ENCODE results near the gene SECTM1.

Gene SECTM1

GRCh38 chr17:82304826-82305726, 28.5 kb downstream of the SECTM1 start:
- WGBS, 2 experiments (ENCODE audit: insufficient coverage in 2 of 2): 86 to 88% methylated on average over 19 to 23 of the region's 23 CpGs
- Histone ChIP-seq H3K27ac (ENCODE audit: low read depth, low read length, severe bottlenecking) (no peak overlapping the region), H3K9me3 (ENCODE audit: control insufficient read depth, low read length) (no peaks in the 10 kb centered on the region), H3K36me3 (ENCODE audit: control insufficient read depth, insufficient read depth, low read length) (no peaks in the 10 kb centered on the region), H3K4me1 (ENCODE audit: control insufficient read depth, insufficient read depth, low read length, poor library complexity, severe bottlenecking) (peaks cover 8% of the 10 kb centered on the region), H3K4me3 (ENCODE audit: extremely low read depth, insufficient read depth, low read length, poor library complexity, severe bottlenecking) (no peak overlapping the region)

- Histone ChIP-seq H3K9me3 (ENCODE audit: control insufficient read depth, low read length) (no peaks in the 10 kb centered on the region), H3K36me3 (ENCODE audit: control insufficient read depth, insufficient read depth, low read length) (no peaks in the 10 kb centered on the region), H3K27ac (ENCODE audit: low read depth, low read length, severe bottlenecking) (no peak overlapping the region), H3K4me1 (ENCODE audit: control insufficient read depth, insufficient read depth, low read length, poor library complexity, severe bottlenecking) (peaks cover 8% of the 10 kb centered on the region), H3K4me3 (ENCODE audit: extremely low read depth, insufficient read depth, low read length, poor library complexity, severe bottlenecking) (no peak overlapping the region)
- 74 to 82% methylated on average over 10 to 14 of the region's 26 CpGs for whole genome bisulfite sequencing, 2 experiments (ENCODE audit: insufficient coverage in 2 of 2)
Measured at GRCh38 chr17:82303944-82304808, 29.4 kb downstream of the SECTM1 start.

- Histone ChIP-seq H3K4me3 (ENCODE audit: extremely low read depth, insufficient read depth, low read length, poor library complexity, severe bottlenecking) (no peak overlapping the region), H3K36me3 (ENCODE audit: control insufficient read depth, insufficient read depth, low read length) (no peaks in the 10 kb centered on the region), H3K27ac (ENCODE audit: low read depth, low read length, severe bottlenecking) (no peak overlapping the region), H3K4me1 (ENCODE audit: control insufficient read depth, insufficient read depth, low read length, poor library complexity, severe bottlenecking) (peaks cover 8% of the 10 kb centered on the region), H3K9me3 (ENCODE audit: control insufficient read depth, low read length) (no peaks in the 10 kb centered on the region)
- WGBS, 2 experiments (ENCODE audit: insufficient coverage in 2 of 2): 89 to 94% methylated on average over 28 to 32 of the region's 35 CpGs
Measured at GRCh38 chr17:82302991-82303943, 30.3 kb downstream of the SECTM1 start.

- Histone ChIP-seq H3K36me3 (ENCODE audit: control insufficient read depth, insufficient read depth, low read length) (no peaks in the 10 kb centered on the region), H3K4me1 (ENCODE audit: control insufficient read depth, insufficient read depth, low read length, poor library complexity, severe bottlenecking) (peaks cover 12% of the 10 kb centered on the region), H3K9me3 (ENCODE audit: control insufficient read depth, low read length) (no peaks in the 10 kb centered on the region), H3K4me3 (ENCODE audit: extremely low read depth, insufficient read depth, low read length, poor library complexity, severe bottlenecking) (no peak overlapping the region), H3K27ac (ENCODE audit: low read depth, low read length, severe bottlenecking) (no peak overlapping the region)
- WGBS, 2 experiments (ENCODE audit: insufficient coverage in 2 of 2): 92 to 95% methylated on average over 9 to 14 of the region's 15 CpGs
Measured at GRCh38 chr17:82302568-82302963, 31.0 kb downstream of the SECTM1 start.

- no peaks in the 10 kb centered on the region for H3K36me3 ChIP-seq (ENCODE audit: control insufficient read depth, insufficient read depth, low read length)
- no peaks in the 10 kb centered on the region for H3K9me3 ChIP-seq (ENCODE audit: control insufficient read depth, low read length)
- no peak overlapping the region for H3K4me3 ChIP-seq (ENCODE audit: extremely low read depth, insufficient read depth, low read length, poor library complexity, severe bottlenecking)
- 85 to 90% methylated on average over 17 to 19 of the region's 23 CpGs for WGBS, 2 experiments (ENCODE audit: insufficient coverage in 2 of 2)
- H3K27ac ChIP-seq (ENCODE audit: low read depth, low read length, severe bottlenecking): no peak overlapping the region
- peaks cover 16% of the 10 kb centered on the region for H3K4me1 ChIP-seq (ENCODE audit: control insufficient read depth, insufficient read depth, low read length, poor library complexity, severe bottlenecking)
Measured at GRCh38 chr17:82301916-82302567, 31.5 kb downstream of the SECTM1 start.

GRCh38 chr17:82301300-82301915, 32.2 kb downstream of the SECTM1 start:
- H3K36me3 ChIP-seq (ENCODE audit: control insufficient read depth, insufficient read depth, low read length): no peaks in the 10 kb centered on the region
- H3K9me3 ChIP-seq (ENCODE audit: control insufficient read depth, low read length): no peaks in the 10 kb centered on the region
- no peak overlapping the region for H3K27ac ChIP-seq (ENCODE audit: low read depth, low read length, severe bottlenecking)
- H3K4me3 ChIP-seq (ENCODE audit: extremely low read depth, insufficient read depth, low read length, poor library complexity, severe bottlenecking): no peak overlapping the region
- 82 to 93% methylated on average over 7 to 12 of the region's 12 CpGs for whole genome bisulfite sequencing, 2 experiments (ENCODE audit: insufficient coverage in 2 of 2)
- peaks cover 16% of the 10 kb centered on the region for H3K4me1 ChIP-seq (ENCODE audit: control insufficient read depth, insufficient read depth, low read length, poor library complexity, severe bottlenecking)

GRCh38 chr17:82300707-82301270, 32.8 kb downstream of the SECTM1 start:
- Histone ChIP-seq H3K4me1 (ENCODE audit: control insufficient read depth, insufficient read depth, low read length, poor library complexity, severe bottlenecking) (peaks cover 16% of the 10 kb centered on the region), H3K27ac (ENCODE audit: low read depth, low read length, severe bottlenecking) (no peak overlapping the region)
- 55 to 64% methylated on average over 20 to 21 of the region's 21 CpGs for WGBS, 2 experiments (ENCODE audit: insufficient coverage in 2 of 2)

GRCh38 chr17:82300228-82300627, 33.3 kb downstream of the SECTM1 start:
- WGBS, 2 experiments (ENCODE audit: insufficient coverage in 2 of 2): 91 to 99% methylated on average over 7 to 12 of the region's 13 CpGs
- Histone ChIP-seq H3K4me1 (ENCODE audit: control insufficient read depth, insufficient read depth, low read length, poor library complexity, severe bottlenecking) (peaks cover 16% of the 10 kb centered on the region), H3K9me3 (ENCODE audit: control insufficient read depth, low read length) (no peaks in the 10 kb centered on the region), H3K27ac (ENCODE audit: low read depth, low read length, severe bottlenecking) (no peak overlapping the region), H3K4me3 (ENCODE audit: extremely low read depth, insufficient read depth, low read length, poor library complexity, severe bottlenecking) (no peak overlapping the region), H3K36me3 (ENCODE audit: control insufficient read depth, insufficient read depth, low read length) (no peaks in the 10 kb centered on the region)

More at GRCh38 chr17:82300707-82301270, 32.8 kb downstream of the SECTM1 start:
- H3K36me3 ChIP-seq (ENCODE audit: control insufficient read depth, insufficient read depth, low read length): no peaks in the 10 kb centered on the region
- H3K9me3 ChIP-seq (ENCODE audit: control insufficient read depth, low read length): no peaks in the 10 kb centered on the region
- no peak overlapping the region for H3K4me3 ChIP-seq (ENCODE audit: extremely low read depth, insufficient read depth, low read length, poor library complexity, severe bottlenecking)

- H3K4me3 ChIP-seq (ENCODE audit: extremely low read depth, insufficient read depth, low read length, poor library complexity, severe bottlenecking): no peak overlapping the region
- no peaks in the 10 kb centered on the region for H3K9me3 ChIP-seq (ENCODE audit: control insufficient read depth, low read length)
- H3K4me1 ChIP-seq (ENCODE audit: control insufficient read depth, insufficient read depth, low read length, poor library complexity, severe bottlenecking): peaks cover 12% of the 10 kb centered on the region
- 82 to 90% methylated on average over 8 to 9 of the region's 10 CpGs for WGBS, 2 experiments (ENCODE audit: insufficient coverage in 2 of 2)
- no peaks in the 10 kb centered on the region for H3K36me3 ChIP-seq (ENCODE audit: control insufficient read depth, insufficient read depth, low read length)
- H3K27ac ChIP-seq (ENCODE audit: low read depth, low read length, severe bottlenecking): no peak overlapping the region
Measured at GRCh38 chr17:82299452-82299851, 34.1 kb downstream of the SECTM1 start.
